SK-N-SH (cell line): ENCODE data around the gene PCYT1B. TPM values are rescaled to one million over a fixed set of nuclear protein-coding genes. Genes with fewer than 3 reads are reported as not detected.
A peak's percentile ranks its signal among the peaks of the same experiment; 100 is the strongest.

Source experiments
- CTCF ChIA-PET: fragments of 300-600, 350-600 bp; formaldehyde crosslinking; extraction: SDS; loops from one replicate; lab custom pipeline; 2021; lab: Yijun Ruan, JAX
- POLR2A ChIA-PET: fragments of 350-600 bp; sonication (Branson Sonifier 250); formaldehyde crosslinking; extraction: SDS; loops from one replicate; lab custom pipeline; 2020; ENCODE audit warnings: antibody characterized with exemption, inconsistent platforms; lab: Yijun Ruan, JAX
- DNase-seq: peaks from one replicate; pipeline ENCODE4 v3.0.0; 2012
- H2AFZ ChIP-seq: fragments of 200-600 bp; sonication (generic); 2 replicates; pipeline ENCODE4 v1.8.1; 2016; ENCODE audit warnings: antibody characterized with exemption, mild to moderate bottlenecking, low read depth
- H3F3A ChIP-seq: fragments of 200-600 bp; sonication (generic); replicated peaks from 2 replicates; pipeline ENCODE3; 2016; ENCODE audit warnings: antibody characterized with exemption, mild to moderate bottlenecking; ENCODE audit not compliant: insufficient read depth
- H3K27ac ChIP-seq, 2 experiments: fragments of 200-500 bp in 1 of 2; fragments of 200-600 bp in 1 of 2; sonication (Bioruptor generic) in 1 of 2; sonication (generic), shearing (Covaris generic) in 1 of 2; 2 replicates each; pipeline versions ENCODE4 v1.5.1 to v1.6.1; 2014 to 2016; ENCODE audit warnings: low read depth in 2 of 2, inconsistent platforms in 1 of 2, low read length in 1 of 2, mild to moderate bottlenecking in 1 of 2, mixed read lengths in 1 of 2
- H3K27me3 ChIP-seq: fragments of 200-600 bp; sonication (generic), shearing (Covaris generic); 2 replicates; pipeline ENCODE4 v1.6.1; 2016; ENCODE audit warnings: mixed run types; ENCODE audit not compliant: insufficient read depth
- H3K36me3 ChIP-seq, 2 experiments: fragments of 200-500 bp in 1 of 2; fragments of 200-600 bp in 1 of 2; sonication (Bioruptor generic) in 1 of 2; sonication (generic) in 1 of 2; replicated peaks in 1 of 2; 2 replicates each; pipeline versions ENCODE3 to v1.5.1; 2014 to 2016; ENCODE audit warnings: low read length in 1 of 2, mild to moderate bottlenecking in 1 of 2; ENCODE audit not compliant: insufficient read depth in 2 of 2, control insufficient read depth in 1 of 2
- H3K4me1 ChIP-seq, 2 experiments: fragments of 200-500 bp in 1 of 2; fragments of 200-600 bp in 1 of 2; sonication (Bioruptor generic) in 1 of 2; sonication (generic), shearing (Covaris generic) in 1 of 2; 2 replicates each; pipeline versions ENCODE4 v1.5.1 to v1.6.1; 2014 to 2016; ENCODE audit warnings: low read depth in 1 of 2, low read length in 1 of 2, mixed run types in 1 of 2; ENCODE audit not compliant: insufficient read depth in 2 of 2, control insufficient read depth in 1 of 2
- H3K4me2 ChIP-seq: fragments of 200-600 bp; sonication (generic), shearing (Covaris generic); 2 replicates; pipeline ENCODE4 v1.6.1; 2017; ENCODE audit warnings: mixed run types
- H3K4me3 ChIP-seq, 2 experiments: fragments of 200-500 bp in 1 of 2; fragments of 200-600 bp in 1 of 2; sonication (Bioruptor generic) in 1 of 2; sonication (generic), shearing (Covaris generic) in 1 of 2; 2 replicates each; pipeline versions ENCODE4 v1.5.1 to v1.8.1; 2014 to 2016; ENCODE audit warnings: low read depth in 2 of 2, inconsistent platforms in 1 of 2, low read length in 1 of 2, mild to moderate bottlenecking in 1 of 2, mixed read lengths in 1 of 2, moderate library complexity in 1 of 2
- H3K79me2 ChIP-seq: fragments of 200-600 bp; sonication (generic); 2 replicates; pipeline ENCODE4 v1.8.1; 2017; ENCODE audit warnings: mild to moderate bottlenecking; ENCODE audit not compliant: insufficient read depth
- H3K9ac ChIP-seq: fragments of 200-600 bp; sonication (generic); 2 replicates; pipeline ENCODE4 v1.6.1; 2017; ENCODE audit warnings: mixed run types
- H3K9me2 ChIP-seq: fragments of 200-600 bp; sonication (generic); 2 replicates; pipeline ENCODE4 v1.6.1; 2017; ENCODE audit warnings: mixed run types
- H3K9me3 ChIP-seq: fragments of 200-600 bp; sonication (generic); 2 replicates; pipeline ENCODE4 v1.6.1; 2017; ENCODE audit warnings: mixed run types, mild to moderate bottlenecking, moderate library complexity
- H4K20me1 ChIP-seq: fragments of 200-600 bp; sonication (generic); 2 replicates; pipeline ENCODE4 v1.6.1; 2017; ENCODE audit warnings: mild to moderate bottlenecking, mixed run types; ENCODE audit not compliant: insufficient read depth
- CHD2 ChIP-seq: fragments of 150-350 bp; IDR thresholded peaks from 2 replicates; pipeline ENCODE4 v1.6.1; 2018; ENCODE audit warnings: low read length; ENCODE audit not compliant: partially characterized antibody
- ELF1 ChIP-seq: IDR thresholded peaks from 2 replicates; pipeline ENCODE4 v1.4.0; 2012
- EZH2phosphoT487 ChIP-seq: fragments of 200-600 bp; sonication (generic); IDR thresholded peaks from 2 replicates; pipeline ENCODE4 v1.6.1; 2017; ENCODE audit warnings: low read depth, mixed run types, mild to moderate bottlenecking, antibody characterized with exemption, moderate library complexity, borderline replicate concordance
- FOXJ3 ChIP-seq: sonication (generic); formaldehyde crosslinking; IDR thresholded peaks from 2 replicates; pipeline ENCODE4 v1.5.1; 2020; ENCODE audit warnings: mild to moderate bottlenecking, missing genetic modification reagents
- FOXM1 ChIP-seq: IDR thresholded peaks from 2 replicates; pipeline ENCODE4 v1.4.0; 2012; ENCODE audit warnings: low read depth, mild to moderate bottlenecking
- GABPA ChIP-seq: IDR thresholded peaks from 2 replicates; pipeline ENCODE4 v1.4.0; 2012; ENCODE audit warnings: low read depth, mild to moderate bottlenecking
- GATA2 ChIP-seq: sonication (generic); formaldehyde crosslinking; IDR thresholded peaks from 2 replicates; pipeline ENCODE4 v1.5.0; 2020; ENCODE audit warnings: mild to moderate bottlenecking, missing genetic modification reagents
- JUND ChIP-seq: IDR thresholded peaks from 2 replicates; pipeline ENCODE4 v1.4.0; 2012
- MEF2A ChIP-seq: IDR thresholded peaks from 2 replicates; pipeline ENCODE4 v1.4.0; 2012; ENCODE audit warnings: low read depth, borderline replicate concordance
- MXI1 ChIP-seq: IDR thresholded peaks from 2 replicates; pipeline ENCODE4 v1.6.1; 2012; ENCODE audit warnings: mild to moderate bottlenecking, low read depth, low read length, improper control_type of control experiment
- NRF1 ChIP-seq: IDR thresholded peaks from 2 replicates; pipeline ENCODE4 v1.6.1; 2012; ENCODE audit warnings: low read depth, mild to moderate bottlenecking, low read length
- POLR2AphosphoS5 ChIP-seq: IDR thresholded peaks from 2 replicates; pipeline ENCODE4 v1.6.1; 2012; ENCODE audit warnings: low read depth, low read length
- RAD21 ChIP-seq: IDR thresholded peaks from 2 replicates; pipeline ENCODE4 v1.6.1; 2012; ENCODE audit warnings: mild to moderate bottlenecking, low read length
- RCOR1 ChIP-seq: fragments of 150-350 bp; IDR thresholded peaks from 2 replicates; pipeline ENCODE4 v1.6.1; 2017; ENCODE audit warnings: antibody characterized with exemption, low read length
- REST ChIP-seq: IDR thresholded peaks from 2 replicates; pipeline ENCODE4 v1.6.1; 2012; ENCODE audit warnings: mild to moderate bottlenecking, low read depth, low read length, moderate library complexity
- RFX5 ChIP-seq: IDR thresholded peaks from 2 replicates; pipeline ENCODE4 v1.6.1; 2012; ENCODE audit warnings: mild to moderate bottlenecking, improper control_type of control experiment, low read length
- RXRA ChIP-seq: IDR thresholded peaks from 2 replicates; pipeline ENCODE4 v1.4.0; 2012; ENCODE audit warnings: low read depth, mild to moderate bottlenecking, borderline replicate concordance
- SMC3 ChIP-seq: IDR thresholded peaks from 2 replicates; pipeline ENCODE4 v1.6.1; 2012; ENCODE audit warnings: low read depth, low read length, improper control_type of control experiment
- TEAD4 ChIP-seq: IDR thresholded peaks from 2 replicates; pipeline ENCODE4 v1.4.0; 2012; ENCODE audit warnings: mild to moderate bottlenecking, borderline replicate concordance; ENCODE audit not compliant: insufficient read depth
- YY1 ChIP-seq: IDR thresholded peaks from 2 replicates; pipeline ENCODE4 v1.4.0; 2012; ENCODE audit warnings: low read depth, mild to moderate bottlenecking
- ZBTB33 ChIP-seq: IDR thresholded peaks from 2 replicates; pipeline ENCODE4 v1.4.0; 2012; ENCODE audit warnings: low read depth, borderline replicate concordance
- WGBS: methylation state at CpG from one replicate; pipeline ENCODE4 v1.1.6; 2017; ENCODE audit warnings: low lambda C conversion rate; 5-methylcytosine and 5-hydroxymethylcytosine counted together
- polyA plus RNA-seq, 3 experiments: library from polyadenylated mRNA; depleted of rRNA; stranded (reverse); fragments of >200 nt; gene quantifications; 2 replicates each; pipeline ENCODE4 v1.2.3, GENCODE V29; 2012
- TF ChIP-seq, protein P1 (sequence below): IDR thresholded peaks from 2 replicates; pipeline ENCODE4; 2012
- TF ChIP-seq, protein P2 (sequence below): IDR thresholded peaks from 2 replicates; pipeline ENCODE4 v1.4.0; 2012; ENCODE audit warnings: low read depth
- TF ChIP-seq, protein P3 (sequence below): fragments of 200-600 bp; sonication (generic); IDR thresholded peaks from 2 replicates; pipeline ENCODE4 v1.6.1; 2017; ENCODE audit warnings: antibody characterized with exemption, mild to moderate bottlenecking, moderate library complexity

Gene PCYT1B
- polyA plus RNA-seq, 1 of the 3 experiments (the other 2 are of a cell fraction) = 2.6 TPM

DNA sequence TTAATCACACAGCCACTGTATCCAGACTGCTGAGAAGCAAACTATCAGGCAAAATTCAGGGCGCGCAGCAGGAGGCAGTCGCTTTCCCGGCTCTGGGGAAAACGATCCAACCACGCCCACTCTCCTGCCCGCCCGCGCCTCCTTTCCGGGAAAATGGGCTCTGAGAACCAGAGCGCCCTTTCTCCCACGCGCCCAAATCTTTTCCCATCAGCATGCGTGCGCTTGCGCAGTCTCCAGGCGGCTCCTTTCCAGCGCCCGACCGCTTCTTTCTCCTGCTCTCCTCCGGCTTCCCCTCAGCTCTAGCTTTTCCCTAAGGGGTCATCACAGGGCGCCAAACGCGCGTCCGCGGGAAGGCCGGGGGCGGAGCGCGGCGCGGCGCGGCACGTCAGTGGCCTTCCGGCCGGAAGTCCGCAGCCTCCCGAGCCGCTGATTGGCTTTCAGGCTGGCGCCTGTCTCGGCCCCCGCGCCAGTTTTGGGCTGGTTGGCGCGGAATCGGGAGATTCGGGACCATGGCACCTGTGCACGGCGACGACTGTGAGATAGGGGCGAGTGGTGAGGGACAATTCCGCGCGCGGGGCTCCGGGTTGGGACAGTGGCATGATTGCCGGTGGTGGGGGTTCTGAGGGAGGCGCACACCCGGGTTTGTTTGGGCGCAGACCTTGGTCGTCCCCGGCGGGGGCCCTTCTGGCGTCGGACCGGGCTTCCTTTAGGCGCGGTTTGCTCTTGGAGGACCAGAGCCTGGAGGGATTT, 46.5 kb upstream of the PCYT1B start, which contains the start of gene POLA1:
TSS of gene POLA1 (plus strand) at position 466 of the 750 bp plus-strand sequence. CDS start at position 510, 44 bp downstream.
- Histone ChIP-seq H3K9ac (peak within 1 kb of the TSS; percentile 58), H3K9me2 (no peaks in the 10 kb centered on the region), H3K27me3 (no peaks in the 10 kb centered on the region), H3K4me3 (peak within 1 kb of the TSS; percentile 69 to 73), H3K4me1 (no peaks in the 10 kb centered on the region; a peak in 1 of 4 replicates), H3K4me2 (peak within 1 kb of the TSS; percentile 61), H3K9me3 (no peaks in the 10 kb centered on the region), H3K79me2 (peaks cover 41% of the 10 kb centered on the region; the same call in 1 of the 2 replicates), H2AFZ (peak within 1 kb of the TSS; percentile 83), H3K36me3 (no peaks in the 10 kb centered on the region), H3K27ac (peak within 1 kb of the TSS; percentile 47 to 77), H3F3A (no peaks in the 10 kb centered on the region), H4K20me1 (no peaks in the 10 kb centered on the region)
- ChIA-PET POLR2A (no interaction called here), CTCF (interaction anchor here (3.0 kb wide), 1 partner anchor 17 kb away, joined by 12 read pairs; no protein-coding TSS in a partner anchor)
- 18% methylated on average over 48 of the region's 70 CpGs for WGBS
- peak; percentile 88 for DNase-seq
- TF ChIP-seq GABPA (peak; percentile 79), ZBTB33 (no peak), RFX5 (no peak), MEF2A (no peak), RXRA (0 out of 2 replicates have a peak, but pooled peaks have one; percentile 6), POLR2AphosphoS5 (no peak), FOXM1 (no peak), EZH2phosphoT487 (no peak), ELF1 (peak; percentile 50; the same call in 1 of the 2 replicates), JUND (no peak), SMC3 (peak; percentile 21; the same call in 1 of the 2 replicates), MXI1 (peak; percentile 80), YY1 (no peak), RAD21 (peak; percentile 30), TEAD4 (no peak), RCOR1 (no peak), GATA2 (CRISPR knock-in tag) (peak; percentile 61), NRF1 (peak; percentile 75), CHD2 (peak; percentile 22), REST (no peak), FOXJ3 (CRISPR knock-in tag) (no peak)
- TF ChIP-seq, protein P1, sequence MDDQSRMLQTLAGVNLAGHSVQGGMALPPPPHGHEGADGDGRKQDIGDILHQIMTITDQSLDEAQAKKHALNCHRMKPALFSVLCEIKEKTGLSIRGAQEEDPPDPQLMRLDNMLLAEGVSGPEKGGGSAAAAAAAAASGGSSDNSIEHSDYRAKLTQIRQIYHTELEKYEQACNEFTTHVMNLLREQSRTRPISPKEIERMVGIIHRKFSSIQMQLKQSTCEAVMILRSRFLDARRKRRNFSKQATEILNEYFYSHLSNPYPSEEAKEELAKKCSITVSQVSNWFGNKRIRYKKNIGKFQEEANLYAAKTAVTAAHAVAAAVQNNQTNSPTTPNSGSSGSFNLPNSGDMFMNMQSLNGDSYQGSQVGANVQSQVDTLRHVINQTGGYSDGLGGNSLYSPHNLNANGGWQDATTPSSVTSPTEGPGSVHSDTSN = no peak; the same call in 1 of the 2 replicates
- TF ChIP-seq, protein P2, sequence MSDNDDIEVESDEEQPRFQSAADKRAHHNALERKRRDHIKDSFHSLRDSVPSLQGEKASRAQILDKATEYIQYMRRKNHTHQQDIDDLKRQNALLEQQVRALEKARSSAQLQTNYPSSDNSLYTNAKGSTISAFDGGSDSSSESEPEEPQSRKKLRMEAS = no peak; the same call in 1 of the 2 replicates
- TF ChIP-seq, protein P3, sequence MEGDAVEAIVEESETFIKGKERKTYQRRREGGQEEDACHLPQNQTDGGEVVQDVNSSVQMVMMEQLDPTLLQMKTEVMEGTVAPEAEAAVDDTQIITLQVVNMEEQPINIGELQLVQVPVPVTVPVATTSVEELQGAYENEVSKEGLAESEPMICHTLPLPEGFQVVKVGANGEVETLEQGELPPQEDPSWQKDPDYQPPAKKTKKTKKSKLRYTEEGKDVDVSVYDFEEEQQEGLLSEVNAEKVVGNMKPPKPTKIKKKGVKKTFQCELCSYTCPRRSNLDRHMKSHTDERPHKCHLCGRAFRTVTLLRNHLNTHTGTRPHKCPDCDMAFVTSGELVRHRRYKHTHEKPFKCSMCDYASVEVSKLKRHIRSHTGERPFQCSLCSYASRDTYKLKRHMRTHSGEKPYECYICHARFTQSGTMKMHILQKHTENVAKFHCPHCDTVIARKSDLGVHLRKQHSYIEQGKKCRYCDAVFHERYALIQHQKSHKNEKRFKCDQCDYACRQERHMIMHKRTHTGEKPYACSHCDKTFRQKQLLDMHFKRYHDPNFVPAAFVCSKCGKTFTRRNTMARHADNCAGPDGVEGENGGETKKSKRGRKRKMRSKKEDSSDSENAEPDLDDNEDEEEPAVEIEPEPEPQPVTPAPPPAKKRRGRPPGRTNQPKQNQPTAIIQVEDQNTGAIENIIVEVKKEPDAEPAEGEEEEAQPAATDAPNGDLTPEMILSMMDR = peak; percentile 37
